OCI-M2 (cell line): ENCODE measurements around the gene NFKBIE.

Source experiments
- DNase-seq: peaks from one replicate; lab custom pipeline; 2025; ENCODE audit not compliant: unreplicated experiment; lab: John Stamatoyannopoulos, UW

The NFKBIE gene

DNA sequence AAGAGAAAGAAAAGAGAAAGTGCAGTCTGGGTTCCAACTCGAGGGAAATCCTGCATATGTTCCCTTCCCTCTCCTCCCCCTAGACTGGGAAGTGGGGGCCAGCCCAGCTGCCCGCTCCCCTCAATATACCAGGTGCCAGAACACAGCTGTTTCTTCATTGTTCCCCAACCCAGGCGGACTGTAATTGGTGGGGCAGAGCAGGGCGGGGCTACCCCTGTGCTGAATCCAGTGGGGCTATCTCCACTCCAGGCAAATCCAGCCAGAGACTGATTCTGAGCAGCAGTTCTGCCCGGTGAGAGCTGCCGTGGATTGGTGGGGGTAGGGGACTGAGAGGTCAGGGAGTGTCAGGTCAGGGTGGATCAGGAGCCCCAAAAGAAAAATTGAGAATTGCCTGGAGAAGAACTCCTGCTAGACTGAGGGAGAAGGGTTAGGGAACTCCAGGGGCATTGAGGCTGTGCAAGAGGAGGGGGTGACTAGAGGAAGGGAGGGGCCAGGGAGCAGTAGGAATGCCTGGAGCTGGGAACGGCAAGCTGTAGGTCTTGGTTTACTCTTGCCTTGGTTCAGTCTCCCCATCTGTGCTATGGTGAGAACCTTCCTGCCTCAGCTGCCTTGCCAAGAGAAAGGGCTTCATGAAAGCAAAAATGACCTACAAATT, 48.5 kb downstream of the NFKBIE start, which contains the start of gene MYMX:
Gene MYMX (plus strand): TSS at position 250 of the 655 bp plus-strand sequence. CDS start 546 bp downstream, outside the sequence.
- DNase-seq, result no peak

DNA sequence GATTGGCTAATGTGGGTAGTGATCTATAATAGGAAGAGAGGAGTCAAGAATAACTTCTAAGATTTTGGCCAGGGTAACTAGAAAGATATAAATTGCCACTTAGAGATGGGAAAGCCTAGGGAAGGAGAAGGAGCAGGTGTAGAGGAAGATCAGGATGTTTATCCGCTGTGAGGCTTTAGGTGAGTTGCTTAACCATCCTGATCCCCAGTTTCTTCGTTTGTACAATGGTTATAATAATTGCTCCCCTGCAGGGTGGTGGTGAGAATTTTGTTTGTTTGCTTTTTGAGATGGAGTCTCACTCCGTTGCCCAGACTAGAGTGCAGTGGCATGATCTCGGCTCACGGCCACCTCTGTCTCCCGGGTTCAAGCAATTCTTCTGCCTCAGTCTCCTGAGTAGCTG, 51.0 kb downstream of the NFKBIE start:
- no peak for DNase-seq

DNA sequence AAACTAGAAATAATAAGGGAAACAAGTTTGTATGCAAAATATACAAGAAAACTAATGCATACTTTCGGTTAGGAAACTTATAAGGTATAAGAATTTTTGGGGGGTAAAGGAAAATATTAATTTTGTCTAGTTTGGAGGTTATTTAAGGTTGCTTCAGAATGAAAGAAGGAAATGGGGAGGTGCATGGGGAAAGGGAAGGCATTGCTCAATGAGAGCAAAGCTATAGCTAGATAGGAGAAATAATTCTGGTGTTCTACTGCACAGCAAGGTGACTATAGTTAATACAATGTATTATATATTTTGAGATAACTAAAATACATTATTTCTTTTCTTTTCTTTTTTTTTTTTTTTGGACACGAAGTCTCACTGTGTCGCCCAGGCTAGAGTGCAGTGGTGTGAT, 54.1 kb downstream of the NFKBIE start:
- DNase-seq, result no peak
